ENCODE results near the gene PTPRM. TPM values are rescaled to one million over a fixed set of nuclear protein-coding genes. Genes with fewer than 3 reads are reported as not detected.

PTPRM gene
- total and polyA plus RNA-seq, 2 donors = 37.3 to 55.6 TPM

GRCh38 chr18:8264116-8264515, 697.0 kb downstream of the PTPRM start:
- no peak overlapping the region for H3K4me3 ChIP-seq (ENCODE audit: low read length in 2 of 2)
- no peak overlapping the region for H3K27ac ChIP-seq (ENCODE audit: low read depth in 1 of 2, low read length in 1 of 2)
- WGBS = 96% methylated on average over 5 of the region's 5 CpGs
- H3K36me3 ChIP-seq (ENCODE audit: control insufficient read depth in 2 of 2, insufficient read depth in 2 of 2, low read length in 1 of 2) = peaks cover 0 to 2% of the 10 kb centered on the region in 2 donors
- H3K9me3 ChIP-seq (ENCODE audit: control insufficient read depth in 2 of 2, insufficient read depth in 1 of 2, low read length in 1 of 2) = no peaks in the 10 kb centered on the region
- H3K4me1 ChIP-seq (ENCODE audit: control insufficient read depth in 2 of 2, insufficient read depth in 2 of 2, low read length in 2 of 2) = peaks cover 0 to 3% of the 10 kb centered on the region in 2 donors
- no peaks in the 10 kb centered on the region for H3K27me3 ChIP-seq (ENCODE audit: control insufficient read depth in 2 of 2, insufficient read depth in 1 of 2, low read length in 1 of 2)
- no peak for DNase-seq (ENCODE audit: low read depth in 6 of 9, low spot score in 9 of 9)

GRCh38 chr18:8264861-8265411, 697.8 kb downstream of the PTPRM start:
- WGBS = 92% methylated on average over 6 of the region's 6 CpGs
- H3K4me3 ChIP-seq (ENCODE audit: low read length in 2 of 2) = no peak overlapping the region
- H3K27ac ChIP-seq (ENCODE audit: low read depth in 1 of 2, low read length in 1 of 2) = no peak overlapping the region

GRCh38 chr18:8272254-8272653, 705.1 kb downstream of the PTPRM start:
- Histone ChIP-seq H3K4me1 (ENCODE audit: control insufficient read depth in 2 of 2, insufficient read depth in 2 of 2, low read length in 2 of 2) (no peaks in the 10 kb centered on the region), H3K9me3 (ENCODE audit: control insufficient read depth in 2 of 2, insufficient read depth in 1 of 2, low read length in 1 of 2) (no peaks in the 10 kb centered on the region), H3K27ac (ENCODE audit: low read depth in 1 of 2, low read length in 1 of 2) (no peak overlapping the region), H3K36me3 (ENCODE audit: control insufficient read depth in 2 of 2, insufficient read depth in 2 of 2, low read length in 1 of 2) (no peaks in the 10 kb centered on the region), H3K4me3 (ENCODE audit: low read length in 2 of 2) (no peak overlapping the region), H3K27me3 (ENCODE audit: control insufficient read depth in 2 of 2, insufficient read depth in 1 of 2, low read length in 1 of 2) (no peaks in the 10 kb centered on the region)
- no peak for DNase-seq (ENCODE audit: low read depth in 6 of 9, low spot score in 9 of 9)

More at GRCh38 chr18:8264861-8265411, 697.8 kb downstream of the PTPRM start:
- Histone ChIP-seq H3K9me3 (ENCODE audit: control insufficient read depth in 2 of 2, insufficient read depth in 1 of 2, low read length in 1 of 2) (no peaks in the 10 kb centered on the region), H3K27me3 (ENCODE audit: control insufficient read depth in 2 of 2, insufficient read depth in 1 of 2, low read length in 1 of 2) (no peaks in the 10 kb centered on the region), H3K36me3 (ENCODE audit: control insufficient read depth in 2 of 2, insufficient read depth in 2 of 2, low read length in 1 of 2) (peaks cover 0 to 2% of the 10 kb centered on the region in 2 donors), H3K4me1 (ENCODE audit: control insufficient read depth in 2 of 2, insufficient read depth in 2 of 2, low read length in 2 of 2) (peaks cover 0 to 3% of the 10 kb centered on the region in 2 donors)
- DNase-seq (ENCODE audit: low read depth in 6 of 9, low spot score in 9 of 9) = no peak

- 97% methylated on average over 1 of the region's 1 CpG for WGBS
- Histone ChIP-seq H3K4me3 (ENCODE audit: low read length in 2 of 2) (no peak overlapping the region), H3K36me3 (ENCODE audit: control insufficient read depth in 2 of 2, insufficient read depth in 2 of 2, low read length in 1 of 2) (no peaks in the 10 kb centered on the region), H3K27ac (ENCODE audit: low read depth in 1 of 2, low read length in 1 of 2) (no peak overlapping the region), H3K27me3 (ENCODE audit: control insufficient read depth in 2 of 2, insufficient read depth in 1 of 2, low read length in 1 of 2) (no peaks in the 10 kb centered on the region), H3K9me3 (ENCODE audit: control insufficient read depth in 2 of 2, insufficient read depth in 1 of 2, low read length in 1 of 2) (no peaks in the 10 kb centered on the region), H3K4me1 (ENCODE audit: control insufficient read depth in 2 of 2, insufficient read depth in 2 of 2, low read length in 2 of 2) (no peaks in the 10 kb centered on the region)
- DNase-seq (ENCODE audit: low read depth in 6 of 9, low spot score in 9 of 9) = no peak
Observed at GRCh38 chr18:8274370-8274769, 707.3 kb downstream of the PTPRM start.

GRCh38 chr18:8276406-8276805, 709.3 kb downstream of the PTPRM start:
- Histone ChIP-seq H3K4me3 (ENCODE audit: low read length in 2 of 2) (no peak overlapping the region), H3K27ac (ENCODE audit: low read depth in 1 of 2, low read length in 1 of 2) (no peak overlapping the region), H3K4me1 (ENCODE audit: control insufficient read depth in 2 of 2, insufficient read depth in 2 of 2, low read length in 2 of 2) (no peaks in the 10 kb centered on the region), H3K9me3 (ENCODE audit: control insufficient read depth in 2 of 2, insufficient read depth in 1 of 2, low read length in 1 of 2) (no peaks in the 10 kb centered on the region), H3K27me3 (ENCODE audit: control insufficient read depth in 2 of 2, insufficient read depth in 1 of 2, low read length in 1 of 2) (no peaks in the 10 kb centered on the region), H3K36me3 (ENCODE audit: control insufficient read depth in 2 of 2, insufficient read depth in 2 of 2, low read length in 1 of 2) (no peaks in the 10 kb centered on the region)
- no peak for DNase-seq (ENCODE audit: low read depth in 6 of 9, low spot score in 9 of 9)
- 91% methylated on average over 3 of the region's 3 CpGs for WGBS

GRCh38 chr18:8277270-8277669, 710.2 kb downstream of the PTPRM start:
- no peak for DNase-seq (ENCODE audit: low read depth in 6 of 9, low spot score in 9 of 9)
- Histone ChIP-seq H3K36me3 (ENCODE audit: control insufficient read depth in 2 of 2, insufficient read depth in 2 of 2, low read length in 1 of 2) (no peaks in the 10 kb centered on the region), H3K27ac (ENCODE audit: low read depth in 1 of 2, low read length in 1 of 2) (no peak overlapping the region), H3K4me3 (ENCODE audit: low read length in 2 of 2) (no peak overlapping the region), H3K4me1 (ENCODE audit: control insufficient read depth in 2 of 2, insufficient read depth in 2 of 2, low read length in 2 of 2) (no peaks in the 10 kb centered on the region), H3K27me3 (ENCODE audit: control insufficient read depth in 2 of 2, insufficient read depth in 1 of 2, low read length in 1 of 2) (no peaks in the 10 kb centered on the region), H3K9me3 (ENCODE audit: control insufficient read depth in 2 of 2, insufficient read depth in 1 of 2, low read length in 1 of 2) (no peaks in the 10 kb centered on the region)
- WGBS = 52% methylated on average over 1 of the region's 1 CpG

- Histone ChIP-seq H3K4me1 (ENCODE audit: control insufficient read depth in 2 of 2, insufficient read depth in 2 of 2, low read length in 2 of 2) (no peaks in the 10 kb centered on the region), H3K27me3 (ENCODE audit: control insufficient read depth in 2 of 2, insufficient read depth in 1 of 2, low read length in 1 of 2) (no peaks in the 10 kb centered on the region), H3K36me3 (ENCODE audit: control insufficient read depth in 2 of 2, insufficient read depth in 2 of 2, low read length in 1 of 2) (no peaks in the 10 kb centered on the region), H3K9me3 (ENCODE audit: control insufficient read depth in 2 of 2, insufficient read depth in 1 of 2, low read length in 1 of 2) (no peaks in the 10 kb centered on the region), H3K4me3 (ENCODE audit: low read length in 2 of 2) (no peak overlapping the region), H3K27ac (ENCODE audit: low read depth in 1 of 2, low read length in 1 of 2) (no peak overlapping the region)
- 96% methylated on average over 9 of the region's 9 CpGs for WGBS
- no peak for DNase-seq (ENCODE audit: low read depth in 6 of 9, low spot score in 9 of 9)
Observed at GRCh38 chr18:8279346-8279745, 712.2 kb downstream of the PTPRM start.

GRCh38 chr18:8279781-8280330, 712.7 kb downstream of the PTPRM start:
- H3K36me3 ChIP-seq (ENCODE audit: control insufficient read depth in 2 of 2, insufficient read depth in 2 of 2, low read length in 1 of 2) = no peaks in the 10 kb centered on the region
- H3K4me3 ChIP-seq (ENCODE audit: low read length in 2 of 2) = no peak overlapping the region
- no peak overlapping the region for H3K27ac ChIP-seq (ENCODE audit: low read depth in 1 of 2, low read length in 1 of 2)
- DNase-seq (ENCODE audit: low read depth in 6 of 9, low spot score in 9 of 9) = no peak
- 97% methylated on average over 7 of the region's 7 CpGs for WGBS
- no peaks in the 10 kb centered on the region for H3K4me1 ChIP-seq (ENCODE audit: control insufficient read depth in 2 of 2, insufficient read depth in 2 of 2, low read length in 2 of 2)
- H3K27me3 ChIP-seq (ENCODE audit: control insufficient read depth in 2 of 2, insufficient read depth in 1 of 2, low read length in 1 of 2) = no peaks in the 10 kb centered on the region
- H3K9me3 ChIP-seq (ENCODE audit: control insufficient read depth in 2 of 2, insufficient read depth in 1 of 2, low read length in 1 of 2) = no peaks in the 10 kb centered on the region

- no peak for DNase-seq (ENCODE audit: low read depth in 6 of 9, low spot score in 9 of 9)
- Histone ChIP-seq H3K4me3 (ENCODE audit: low read length in 2 of 2) (no peak overlapping the region), H3K4me1 (ENCODE audit: control insufficient read depth in 2 of 2, insufficient read depth in 2 of 2, low read length in 2 of 2) (no peaks in the 10 kb centered on the region), H3K27me3 (ENCODE audit: control insufficient read depth in 2 of 2, insufficient read depth in 1 of 2, low read length in 1 of 2) (no peaks in the 10 kb centered on the region), H3K27ac (ENCODE audit: low read depth in 1 of 2, low read length in 1 of 2) (no peak overlapping the region), H3K36me3 (ENCODE audit: control insufficient read depth in 2 of 2, insufficient read depth in 2 of 2, low read length in 1 of 2) (no peaks in the 10 kb centered on the region), H3K9me3 (ENCODE audit: control insufficient read depth in 2 of 2, insufficient read depth in 1 of 2, low read length in 1 of 2) (no peaks in the 10 kb centered on the region)
- 92% methylated on average over 3 of the region's 3 CpGs for WGBS
Observed at GRCh38 chr18:8283891-8284585, 716.9 kb downstream of the PTPRM start.
